HepG2 (cell line): ENCODE results near the gene MORF4L1. TPM values are rescaled to one million over a fixed set of nuclear protein-coding genes. Genes with fewer than 3 reads are reported as not detected.
A peak's percentile ranks its signal among the peaks of the same experiment; 100 is the strongest.

Source experiments
- ATAC-seq: fragments of 200-7000 bp; cut with Tn5 transposase; 3 replicates; pipeline ENCODE4 v1.9.1; 2020; ENCODE audit warnings: mild to moderate bottlenecking, moderate library complexity
- BruUV-seq: library from RNA; stranded (reverse); fragments of 400-500 nt; replicated peaks from 2 replicates; lab custom pipeline; 2021; lab: Mats Ljungman, UMichigan
- CTCF ChIA-PET: fragments of 300-600 bp; formaldehyde crosslinking; extraction: SDS; loops from one replicate; lab custom pipeline; 2021; ENCODE audit warnings: low total read pairs, inconsistent platforms, low intra/inter-chr PET ratio; lab: Yijun Ruan, JAX
- POLR2A ChIA-PET: fragments of 350-600 bp; sonication (Branson Sonifier 250); formaldehyde crosslinking; loops from one replicate; lab custom pipeline; 2020; ENCODE audit warnings: antibody characterized with exemption, inconsistent platforms; lab: Yijun Ruan, JAX
- DNase-seq: peaks from one replicate; pipeline ENCODE4 v3.0.0-alpha.2; 2015; ENCODE audit warnings: low spot score
- FAIRE-seq: peaks from 3 replicates; lab custom pipeline; 2011; peaks lifted over from hg19 to GRCh38; lab: Jason Lieb, UNC
- H2AFZ ChIP-seq: one replicate; pipeline ENCODE4 v1.6.1; 2011; ENCODE audit warnings: low read length, inconsistent platforms
- H3K27ac ChIP-seq: fragments of 300-600 bp; 3 replicates; pipeline ENCODE4 v1.8.0; 2011; ENCODE audit warnings: mixed run types, mild to moderate bottlenecking, mixed read lengths, low read length, inconsistent platforms; ENCODE audit not compliant: insufficient read depth; ENCODE audit errors: extremely low read length
- H3K27me3 ChIP-seq, 2 experiments: fragments of 200-600 bp in 1 of 2; 2 replicates in 1 of 2; 3 replicates in 1 of 2; pipeline versions ENCODE4 v1.6.0 to v1.8.0; 2011; ENCODE audit warnings: low read length in 2 of 2, mild to moderate bottlenecking in 2 of 2, moderate library complexity in 2 of 2, inconsistent platforms in 1 of 2; ENCODE audit not compliant: insufficient read depth in 2 of 2, control insufficient read depth in 1 of 2
- H3K36me3 ChIP-seq, 2 experiments: fragments of 200-600 bp in 1 of 2; replicated peaks in 1 of 2; 2 replicates in 1 of 2; 3 replicates in 1 of 2; pipeline versions ENCODE4 v1.5.1 to v1.8.0; 2011; ENCODE audit warnings: low read length in 2 of 2, inconsistent platforms in 1 of 2; ENCODE audit not compliant: insufficient read depth in 2 of 2, control insufficient read depth in 1 of 2
- H3K4me1 ChIP-seq: 2 replicates; pipeline ENCODE4 v1.5.1; 2012; ENCODE audit warnings: low read length, inconsistent platforms; ENCODE audit not compliant: insufficient read depth
- H3K4me2 ChIP-seq: 2 replicates; pipeline ENCODE4 v1.6.0; 2011; ENCODE audit warnings: low read depth, low read length, inconsistent platforms
- H3K4me3 ChIP-seq, 3 experiments: fragments of 200-600 bp in 1 of 3; sonication (generic), shearing (Covaris generic) in 1 of 3; replicated peaks in 1 of 3; 2 replicates each; pipeline ENCODE4 v1.5.1; 2011 to 2016; ENCODE audit warnings: low read length in 3 of 3, inconsistent platforms in 2 of 3, low read depth in 2 of 3, mild to moderate bottlenecking in 2 of 3, control low read depth in 1 of 3, mixed read lengths in 1 of 3; ENCODE audit not compliant: insufficient read depth in 1 of 3
- H3K79me2 ChIP-seq: one replicate; pipeline ENCODE4 v1.6.1; 2011; ENCODE audit warnings: low read length, inconsistent platforms; ENCODE audit not compliant: insufficient read depth
- H3K9ac ChIP-seq: 2 replicates; pipeline ENCODE4 v1.6.0; 2011; ENCODE audit warnings: mild to moderate bottlenecking, low read depth, low read length, inconsistent platforms; ENCODE audit not compliant: insufficient read depth
- H3K9me3 ChIP-seq: 2 replicates; pipeline ENCODE4 v1.5.1; 2012; ENCODE audit warnings: mild to moderate bottlenecking, low read length
- H4K20me1 ChIP-seq: 2 replicates; pipeline ENCODE4 v1.6.0; 2011; ENCODE audit warnings: inconsistent platforms, mild to moderate bottlenecking, low read length, moderate library complexity; ENCODE audit not compliant: insufficient read depth
- EEA1 ChIP-seq: sonication (generic); formaldehyde crosslinking; IDR thresholded peaks from 2 replicates; pipeline ENCODE4 v1.5.1; 2020; ENCODE audit warnings: mild to moderate bottlenecking, missing genetic modification reagents, borderline replicate concordance
- IKZF1 ChIP-seq: fragments of 450-650 bp; IDR thresholded peaks from 2 replicates; pipeline ENCODE4 v1.7.1; 2016
- SNAPC4 ChIP-seq: sonication (generic); formaldehyde crosslinking; IDR thresholded peaks from 2 replicates; pipeline ENCODE4 v1.4.0; 2020; ENCODE audit warnings: mild to moderate bottlenecking, missing genetic modification reagents
- TBX2 ChIP-seq: sonication (generic); formaldehyde crosslinking; IDR thresholded peaks from 2 replicates; pipeline ENCODE4 v1.5.0; 2020; ENCODE audit warnings: missing genetic modification reagents, mild to moderate bottlenecking, borderline replicate concordance
- THAP7 ChIP-seq: sonication (generic); formaldehyde crosslinking; IDR thresholded peaks from 2 replicates; pipeline ENCODE4 v1.8.1; 2023; ENCODE audit warnings: mild to moderate bottlenecking, missing genetic modification reagents
- TRAFD1 ChIP-seq: sonication (generic); formaldehyde crosslinking; IDR thresholded peaks from 2 replicates; pipeline ENCODE4 v1.5.1; 2020; ENCODE audit warnings: missing genetic modification reagents, mild to moderate bottlenecking, borderline replicate concordance
- TRIM24 ChIP-seq: sonication (generic); formaldehyde crosslinking; IDR thresholded peaks from 2 replicates; pipeline ENCODE4 v1.8.0; 2022; ENCODE audit warnings: mild to moderate bottlenecking, missing genetic modification reagents
- ZFP36L1 ChIP-seq: sonication (generic); formaldehyde crosslinking; IDR thresholded peaks from 2 replicates; pipeline ENCODE4 v1.8.0; 2022; ENCODE audit warnings: mild to moderate bottlenecking, missing genetic modification reagents, moderate library complexity
- ZMAT3 ChIP-seq: sonication (generic); formaldehyde crosslinking; conservative IDR thresholded peaks from 2 replicates; pipeline ENCODE4 v1.7.0; 2021; ENCODE audit warnings: missing genetic modification reagents
- ZNF775 ChIP-seq: sonication (generic); formaldehyde crosslinking; IDR thresholded peaks from 2 replicates; pipeline ENCODE4 v1.4.0; 2020; ENCODE audit warnings: missing genetic modification reagents, mild to moderate bottlenecking, moderate library complexity, borderline replicate concordance
- WGBS: methylation state at CpG from one replicate; pipeline ENCODE4 v1.1.6; 2017; ENCODE audit warnings: low lambda C conversion rate; 5-methylcytosine and 5-hydroxymethylcytosine counted together
- in situ Hi-C: cut with HindIII; loops from 2 replicates; pipeline ENCODE4 v1.10.0; 2017; ENCODE audit warnings: low pct_unique_long_range_greater_than_20kb; ENCODE audit not compliant: extremely low pct_ligation_motif_present
- intact Hi-C: fragments of 100-400 bp; cut with micrococcal nuclease; formaldehyde crosslinking; loops from one replicate; pipeline ENCODE4 v1.10.0; 2022; ENCODE audit not compliant: unreplicated experiment
- polyA plus RNA-seq, 8 experiments: library from polyadenylated mRNA; depleted of rRNA in 3 of 8; stranded (reverse) in 7 of 8; unstranded in 1 of 8; fragments of >200 nt; fragmentation: Illumina TruSeq in 4 of 8; extraction: Trizol in 4 of 8; gene quantifications; 2 replicates each; pipeline versions ENCODE4 v1.2.1 to v1.2.3, GENCODE V29; 2011 to 2016; ENCODE audit warnings: low read depth in 4 of 8, missing spikeins in 1 of 8, mixed read lengths in 1 of 8; ENCODE audit not compliant: insufficient read depth in 1 of 8
- total RNA-seq, 5 experiments: library from RNA; depleted of rRNA; stranded (reverse); fragments of >200 nt; fragmentation: Illumina TruSeq; extraction: Trizol; gene quantifications; 2 replicates each; pipeline ENCODE4 v1.2.3, GENCODE V29; 2016; ENCODE audit warnings: low read depth in 1 of 5

MORF4L1 gene
- total and polyA plus RNA-seq, 2 of the 13 experiments (the other 11 are each of a cell fraction or from before 2014, with no cell fraction given), result 218 to 219 TPM

GRCh38 chr15:78942741-78943140 lies 70.1 kb downstream of the MORF4L1 start (continued):
- no peak for TF ChIP-seq TRAFD1
- no peak for TF ChIP-seq ZFP36L1
- TF ChIP-seq TRIM24, result no peak
- TF ChIP-seq, all 625 proteins: peak for 0

GRCh38 chr15:78943692-78944091 lies 71.0 kb downstream of the MORF4L1 start:
- 38% methylated on average over 1 of the region's 7 CpGs for WGBS
- in situ Hi-C loops, result no loop called here
- ATAC-seq (peak; percentile 3), FAIRE-seq (no peak), DNase-seq (no peak)
- 0 out of 2 replicates have a peak, but pooled peaks have one; percentile 49 for TF ChIP-seq THAP7
- TF ChIP-seq ZNF775 (CRISPR knock-in tag), result no peak
- no peak for TF ChIP-seq EEA1 (CRISPR knock-in tag)
- peak; percentile 58; the same call in 1 of the 2 replicates for TF ChIP-seq ZMAT3 (CRISPR knock-in tag)
- peak; percentile 22; the same call in 1 of the 2 replicates for TF ChIP-seq SNAPC4 (CRISPR knock-in tag)
- no peak for TF ChIP-seq IKZF1
- 0 out of 2 replicates have a peak, but pooled peaks have one; percentile 0 for TF ChIP-seq TBX2 (CRISPR knock-in tag)
- H2AFZ ChIP-seq, result no peak overlapping the region
- H3K9me3 ChIP-seq, result no peaks in the 10 kb centered on the region
- intact Hi-C loops, result loop anchor here (10.0 kb wide), 1 partner anchor 51 kb away; no protein-coding TSS in a partner anchor
- H4K20me1 ChIP-seq, result no peaks in the 10 kb centered on the region
- H3K4me2 ChIP-seq, result peak overlapping the region; percentile 96
- CTCF ChIA-PET, result no interaction called here
- peak overlapping the region; percentile 77 for H3K27ac ChIP-seq
- peak overlapping the region; percentile 87 for H3K9ac ChIP-seq
- H3K4me1 ChIP-seq, result peaks cover 50% of the 10 kb centered on the region
- peaks cover 0 to 2% of the 10 kb centered on the region in 2 experiments; a peak in 1 of 5 replicates for H3K36me3 ChIP-seq
- H3K79me2 ChIP-seq, result peaks cover 27% of the 10 kb centered on the region
- H3K4me3 ChIP-seq, result peak overlapping the region; percentile 75 to 93 (median 92)
- no peaks in the 10 kb centered on the region; a peak in 2 of 5 replicates for H3K27me3 ChIP-seq
- BruUV-seq, result no TSS peak
- POLR2A ChIA-PET, result interaction anchor here (0.8 to 2.6 kb wide), 8 partner anchors 13 to 82 kb away, joined by 3 to 20 read pairs (median 6); no protein-coding TSS in a partner anchor
